PC-9 (cell line): ENCODE data around the gene ELP6. TPM values are rescaled to one million over a fixed set of nuclear protein-coding genes. Genes with fewer than 3 reads are reported as not detected.

Experiments used
- BruUV-seq: library from RNA; stranded (reverse); fragments of 400-500 nt; replicated peaks from 2 replicates; lab custom pipeline; 2021; lab: Mats Ljungman, UMichigan
- CTCF ChIA-PET: fragments of 300-600 bp; sonication (Branson Sonifier 250); formaldehyde crosslinking; loops from one replicate; lab custom pipeline; 2022; ENCODE audit warnings: antibody characterized with exemption; lab: Charles Lee
- POLR2A ChIA-PET: fragments of 300-600 bp; sonication (Branson Sonifier 250); formaldehyde crosslinking; loops from one replicate; lab custom pipeline; 2022; ENCODE audit warnings: antibody characterized with exemption; ENCODE audit not compliant: unreplicated experiment; lab: Charles Lee
- DNase-seq, 2 experiments: peaks; one replicate each; pipeline versions ENCODE4 v3.0.0 to v3.0.0-alpha.2; 2015 to 2022; ENCODE audit warnings: mixed read lengths in 1 of 2
- H2AFZ ChIP-seq: fragments of 200-600 bp; sonication (generic); 2 replicates; pipeline ENCODE4 v1.8.1; 2017; ENCODE audit warnings: antibody characterized with exemption
- H3F3A ChIP-seq: fragments of 200-600 bp; sonication (generic); 2 replicates; pipeline ENCODE4 v1.8.1; 2017; ENCODE audit warnings: antibody characterized with exemption, mild to moderate bottlenecking, low read depth; ENCODE audit not compliant: insufficient read depth
- H3K27ac ChIP-seq: fragments of 200-600 bp; sonication (generic); 2 replicates; pipeline ENCODE4 v1.6.1; 2016; ENCODE audit warnings: mixed run types
- H3K27me3 ChIP-seq: fragments of 200-600 bp; sonication (generic); 2 replicates; pipeline ENCODE4 v1.6.1; 2016; ENCODE audit warnings: low read depth, mixed run types; ENCODE audit not compliant: insufficient read depth
- H3K36me3 ChIP-seq: fragments of 200-600 bp; sonication (generic); 2 replicates; pipeline ENCODE4 v1.6.1; 2016; ENCODE audit warnings: low read depth, mixed run types
- H3K4me1 ChIP-seq: fragments of 200-600 bp; sonication (generic); replicated peaks from 2 replicates; pipeline ENCODE4 v1.6.1; 2016; ENCODE audit warnings: mixed run types; ENCODE audit not compliant: insufficient read depth
- H3K4me2 ChIP-seq: fragments of 200-600 bp; sonication (generic); 2 replicates; pipeline ENCODE4 v1.6.1; 2017; ENCODE audit warnings: mixed run types
- H3K4me3 ChIP-seq: fragments of 200-600 bp; sonication (generic); 2 replicates; pipeline ENCODE4 v1.6.1; 2016; ENCODE audit warnings: mixed run types
- H3K79me2 ChIP-seq: fragments of 200-600 bp; sonication (generic); 2 replicates; pipeline ENCODE4 v1.6.1; 2017; ENCODE audit warnings: low read depth, mixed run types
- H3K9me2 ChIP-seq: fragments of 200-600 bp; sonication (generic); 2 replicates; pipeline ENCODE4 v1.8.1; 2017; ENCODE audit warnings: mild to moderate bottlenecking; ENCODE audit not compliant: insufficient read depth
- H3K9me3 ChIP-seq: fragments of 200-600 bp; sonication (generic); 2 replicates; pipeline ENCODE4 v1.8.1; 2016; ENCODE audit warnings: low read depth; ENCODE audit not compliant: insufficient read depth
- H4K20me1 ChIP-seq: fragments of 200-600 bp; sonication (generic); 2 replicates; pipeline ENCODE4 v1.8.1; 2017; ENCODE audit not compliant: insufficient read depth
- CTCF ChIP-seq: fragments of 200-600 bp; sonication (generic); conservative IDR thresholded peaks from 2 replicates; pipeline ENCODE4 v1.6.1; 2017; ENCODE audit warnings: mixed run types, antibody characterized with exemption, mild to moderate bottlenecking, moderate library complexity
- EZH2 ChIP-seq: fragments of 200-600 bp; sonication (generic); IDR thresholded peaks from 2 replicates; pipeline ENCODE4 v1.8.0; 2017; ENCODE audit warnings: antibody characterized with exemption, low read depth
- intact Hi-C: fragments of 100-400 bp; cut with micrococcal nuclease; formaldehyde crosslinking; loops from one replicate; pipeline ENCODE4 v1.10.0; 2022; ENCODE audit not compliant: unreplicated experiment
- total RNA-seq: library from RNA; stranded (reverse); gene quantifications from 2 replicates; pipeline ENCODE4 v1.2.3, GENCODE V29; 2021

The ELP6 gene
- total RNA-seq, 1 experiment from 2014 or later, result 38.8 TPM

DNA sequence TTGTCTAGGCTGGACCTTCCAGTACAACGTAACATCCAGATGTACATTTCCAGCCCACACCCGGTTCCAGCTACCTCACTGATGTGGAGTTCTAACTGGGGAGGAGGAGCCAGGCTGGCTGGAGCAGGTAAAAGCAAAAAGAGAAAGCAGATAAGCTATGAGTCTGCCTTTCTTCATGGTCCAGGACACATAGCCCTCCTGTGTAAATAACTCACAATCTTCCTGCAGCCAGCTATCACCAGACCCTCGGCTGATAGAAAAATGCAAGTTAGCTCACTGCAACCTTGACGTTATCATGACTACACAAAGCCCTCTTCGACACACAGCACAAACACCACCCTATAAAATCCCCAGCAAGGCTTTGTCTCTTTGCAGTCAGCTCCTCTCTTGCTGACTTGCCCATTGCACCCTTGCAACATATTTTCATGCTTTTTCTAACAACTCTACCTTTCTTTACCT, 20.5 kb upstream of the ELP6 start:
- POLR2A ChIA-PET, result interaction anchor here (0.5 to 0.7 kb wide), 3 partner anchors 255 to 598 kb away, joined by 3 to 16 read pairs (median 6); no protein-coding TSS in a partner anchor
- H3K79me2 ChIP-seq, result no peaks in the 10 kb centered on the region
- no peak overlapping the region for H3K4me2 ChIP-seq
- CTCF ChIA-PET, result interaction anchor here (0.7 to 0.9 kb wide), 2 partner anchors 26 to 535 kb away, joined by 4 to 7 read pairs; no protein-coding TSS in a partner anchor
- no TSS peak for BruUV-seq
- intact Hi-C loops, result no loop called here
- H3K9me3 ChIP-seq, result no peaks in the 10 kb centered on the region
- H3K27ac ChIP-seq, result no peak overlapping the region
- no peak for DNase-seq
- H3K4me3 ChIP-seq, result no peak overlapping the region
- TF ChIP-seq EZH2 (no peak), CTCF (no peak)
- H4K20me1 ChIP-seq, result no peaks in the 10 kb centered on the region
- no peak overlapping the region for H2AFZ ChIP-seq
- H3F3A ChIP-seq, result no peaks in the 10 kb centered on the region
- no peaks in the 10 kb centered on the region for H3K4me1 ChIP-seq
- H3K36me3 ChIP-seq, result no peaks in the 10 kb centered on the region
- H3K27me3 ChIP-seq, result no peaks in the 10 kb centered on the region
- no peaks in the 10 kb centered on the region for H3K9me2 ChIP-seq

DNA sequence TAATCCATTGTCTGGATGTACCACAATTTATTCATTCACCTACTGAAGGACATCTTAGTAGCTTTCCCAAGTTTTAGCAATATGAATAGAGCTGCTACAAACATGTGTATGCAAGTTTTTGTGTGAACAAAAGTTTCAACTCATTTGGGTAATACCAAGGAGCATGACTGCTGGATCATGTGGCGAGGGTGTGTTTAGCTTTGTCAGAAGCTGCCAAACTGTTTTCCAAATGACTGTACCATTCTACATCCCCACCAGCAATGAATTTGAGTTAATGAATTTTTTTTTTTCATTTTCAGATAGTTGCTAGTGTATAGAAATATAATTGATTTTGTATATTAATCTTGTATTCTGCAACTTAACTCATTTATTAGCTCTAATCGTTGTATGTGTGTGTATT, 20.0 kb upstream of the ELP6 start:
- Histone ChIP-seq H3K4me3 (no peak overlapping the region), H3K27ac (no peak overlapping the region), H3K9me2 (no peaks in the 10 kb centered on the region), H3K36me3 (no peaks in the 10 kb centered on the region), H2AFZ (no peak overlapping the region), H3K79me2 (no peaks in the 10 kb centered on the region), H3K27me3 (no peaks in the 10 kb centered on the region), H4K20me1 (no peaks in the 10 kb centered on the region), H3F3A (peaks cover 3% of the 10 kb centered on the region; the same call in 1 of the 2 replicates), H3K4me1 (no peaks in the 10 kb centered on the region), H3K4me2 (no peak overlapping the region), H3K9me3 (no peaks in the 10 kb centered on the region)
- intact Hi-C loops, result no loop called here
- ChIA-PET CTCF (interaction anchor here (0.7 to 0.9 kb wide), 2 partner anchors 27 to 653 kb away, joined by 4 to 5 read pairs; no protein-coding TSS in a partner anchor), POLR2A (interaction anchor here (0.5 kb wide), 1 partner anchor 301 kb away, joined by 6 read pairs; no protein-coding TSS in a partner anchor)
- TF ChIP-seq CTCF, result no peak
- no peak for TF ChIP-seq EZH2
- BruUV-seq, result no TSS peak
- DNase-seq, result no peak

- Histone ChIP-seq H3K4me1 (no peaks in the 10 kb centered on the region; the same call in 1 of the 2 replicates), H2AFZ (no peak overlapping the region), H3K27me3 (no peaks in the 10 kb centered on the region), H3K9me2 (no peaks in the 10 kb centered on the region), H3K79me2 (no peaks in the 10 kb centered on the region), H4K20me1 (no peaks in the 10 kb centered on the region), H3F3A (peaks cover 14% of the 10 kb centered on the region; the same call in 1 of the 2 replicates), H3K9me3 (no peaks in the 10 kb centered on the region), H3K4me3 (no peak overlapping the region), H3K4me2 (peak overlapping the region; percentile 18; the same call in 1 of the 2 replicates), H3K36me3 (no peaks in the 10 kb centered on the region), H3K27ac (peak overlapping the region; percentile 51)
- no TSS peak for BruUV-seq
- CTCF ChIA-PET, result no interaction called here
- intact Hi-C loops, result no loop called here
- DNase-seq, result peak in 1 of 2 experiments; percentile 72
- POLR2A ChIA-PET, result interaction anchor here (0.5 to 0.6 kb wide), 2 partner anchors 88 to 656 kb away, joined by 3 read pairs; no protein-coding TSS in a partner anchor
- TF ChIP-seq EZH2, result no peak
- TF ChIP-seq CTCF, result no peak
These were observed 14.6 kb upstream of the ELP6 start for GRCh38 chr3:47527952-47528725.
